GM12892 (cell line): Measurements from ENCODE around the gene CMTM4.

Source experiments
- POLR2A ChIP-seq: IDR thresholded peaks from 2 replicates; pipeline ENCODE4 v1.6.1; 2011; ENCODE audit warnings: low read depth, low read length, control low read depth
- POLR2AphosphoS5 ChIP-seq: IDR thresholded peaks from 2 replicates; pipeline ENCODE4 v1.6.1; 2011; ENCODE audit warnings: low read depth, low read length, control low read depth

DNA sequence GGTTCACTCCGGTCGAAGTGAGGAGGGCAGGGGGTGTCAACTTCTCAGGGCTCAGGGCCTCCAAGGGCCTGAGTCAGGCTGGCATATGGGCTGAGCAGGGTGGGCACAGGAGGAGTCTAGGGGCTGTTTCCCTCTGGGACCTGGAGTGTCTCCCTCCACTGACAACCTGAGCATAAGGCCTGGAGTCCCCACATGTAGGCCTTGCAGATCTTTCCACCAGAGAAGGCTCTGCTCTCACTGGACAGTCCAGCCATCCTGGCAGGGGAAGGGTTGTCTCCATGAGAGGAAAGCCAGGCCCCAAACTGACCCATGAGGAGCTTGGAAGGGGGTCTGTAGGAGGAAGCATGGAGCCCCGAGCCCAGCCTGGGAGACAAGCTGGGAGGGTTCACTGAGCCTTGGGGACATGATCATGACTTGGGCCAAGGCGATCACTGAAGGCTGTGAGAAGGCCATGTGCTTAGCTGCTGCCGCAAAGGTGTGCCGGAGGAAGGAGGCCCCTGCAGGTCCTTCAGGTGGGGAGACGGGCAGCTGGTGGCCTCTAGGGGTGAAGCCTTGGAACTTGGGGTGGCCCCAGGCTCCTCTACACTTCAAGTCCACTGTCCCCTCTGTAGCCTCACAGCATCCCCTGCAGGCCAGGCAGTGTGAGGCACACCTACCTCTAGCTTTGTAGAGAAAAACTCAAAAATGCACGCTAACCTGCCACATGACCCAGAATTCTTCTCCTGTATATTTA, 107.4 kb downstream of the CMTM4 start:
- TF ChIP-seq POLR2A (no peak), POLR2AphosphoS5 (no peak)
